ENCODE results near the gene SMIM20.
"Not testable (repeated sequence)": the region's sequence is repeated elsewhere in the genome, so short reads cannot be mapped to it uniquely, and the experiment has no call there.

The SMIM20 gene

GRCh38 chr4:25903900-25904747, 9.9 kb upstream of the SMIM20 start:
- H3K79me1 ChIP-seq (ENCODE audit: low read length): no peaks in the 10 kb centered on the region
- no peak overlapping the region for H4K91ac ChIP-seq (ENCODE audit: low read depth, low read length)
- H2BK120ac ChIP-seq (ENCODE audit: insufficient read depth, low read length, poor library complexity): no peak overlapping the region
- no peaks in the 10 kb centered on the region for H3K36me3 ChIP-seq (ENCODE audit: control insufficient read depth in 1 of 2, insufficient read depth in 2 of 2, low read length in 2 of 2)
- no peak overlapping the region for H2BK12ac ChIP-seq (ENCODE audit: low read length)
- no peak overlapping the region for H3K18ac ChIP-seq (ENCODE audit: low read length)
- no peak overlapping the region for H3K23ac ChIP-seq (ENCODE audit: low read length)
- no peaks in the 10 kb centered on the region for H3K27me3 ChIP-seq (ENCODE audit: insufficient read depth, low read length)
- H3K4me1 ChIP-seq (ENCODE audit: control insufficient read depth in 1 of 2, insufficient read depth in 2 of 2, low read length in 2 of 2): peaks cover 0 to 4% of the 10 kb centered on the region in 2 experiments
- no peak for DNase-seq
- no peak overlapping the region for H2AK5ac ChIP-seq (ENCODE audit: low read length)
- H3K4me3 ChIP-seq (ENCODE audit: low read depth, low read length): no peak overlapping the region
- no peaks in the 10 kb centered on the region for H3K79me2 ChIP-seq (ENCODE audit: control insufficient read depth, insufficient read depth, low read length, poor library complexity)
- H3K9me3 ChIP-seq (ENCODE audit: insufficient read depth, low read depth, low read length): no peaks in the 10 kb centered on the region
- H4K12ac ChIP-seq (ENCODE audit: low read depth, low read length): no peak overlapping the region
- H2AFZ ChIP-seq (ENCODE audit: insufficient read depth, low read length, poor library complexity): no peak overlapping the region
- H3K4ac ChIP-seq (ENCODE audit: low read depth, low read length): no peak overlapping the region
- H4K8ac ChIP-seq (ENCODE audit: low read depth, low read length): no peak overlapping the region
- no peak overlapping the region for H3K27ac ChIP-seq (ENCODE audit: low read depth, low read length)
- no peak overlapping the region for H3K9ac ChIP-seq (ENCODE audit: low read length)
- no peak overlapping the region for H3K4me2 ChIP-seq (ENCODE audit: low read length)
- no CpG with 5 or more reads among the region's 8 CpGs for WGBS (ENCODE audit: extremely low coverage, insufficient coverage, insufficient read length)
- no peak overlapping the region for H2BK5ac ChIP-seq (ENCODE audit: low read depth, low read length, poor library complexity)
- no peak overlapping the region for H3K14ac ChIP-seq (ENCODE audit: low read length)

DNA sequence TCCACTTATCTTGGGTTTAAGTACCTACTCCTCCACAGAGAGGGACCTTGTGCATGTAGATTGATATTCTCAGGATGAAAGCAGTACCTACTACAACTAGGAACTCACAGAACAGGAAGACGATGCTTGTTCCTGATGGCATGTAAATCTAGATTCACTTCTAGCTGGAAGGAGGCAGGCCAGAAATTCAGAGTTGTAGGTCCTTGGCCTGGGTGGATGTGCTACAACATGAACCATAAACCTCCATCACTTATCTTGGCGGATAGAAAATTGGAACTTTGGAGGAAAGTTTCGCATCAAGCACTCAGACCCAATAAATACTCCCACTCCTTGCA, 9.3 kb upstream of the SMIM20 start:
- Histone ChIP-seq H2BK120ac (ENCODE audit: insufficient read depth, low read length, poor library complexity) (no peak overlapping the region), H3K27ac (ENCODE audit: low read depth, low read length) (no peak overlapping the region), H3K14ac (ENCODE audit: low read length) (no peak overlapping the region), H4K12ac (ENCODE audit: low read depth, low read length) (no peak overlapping the region), H3K36me3 (ENCODE audit: control insufficient read depth in 1 of 2, insufficient read depth in 2 of 2, low read length in 2 of 2) (no peaks in the 10 kb centered on the region), H3K18ac (ENCODE audit: low read length) (no peak overlapping the region), H2AFZ (ENCODE audit: insufficient read depth, low read length, poor library complexity) (no peak overlapping the region), H3K79me2 (ENCODE audit: control insufficient read depth, insufficient read depth, low read length, poor library complexity) (no peaks in the 10 kb centered on the region), H2BK12ac (ENCODE audit: low read length) (no peak overlapping the region), H3K4me3 (ENCODE audit: low read depth, low read length) (no peak overlapping the region), H3K4me2 (ENCODE audit: low read length) (no peak overlapping the region), H2BK5ac (ENCODE audit: low read depth, low read length, poor library complexity) (no peak overlapping the region), H3K9ac (ENCODE audit: low read length) (no peak overlapping the region), H3K27me3 (ENCODE audit: insufficient read depth, low read length) (no peaks in the 10 kb centered on the region), H3K4ac (ENCODE audit: low read depth, low read length) (no peak overlapping the region), H3K4me1 (ENCODE audit: control insufficient read depth in 1 of 2, insufficient read depth in 2 of 2, low read length in 2 of 2) (peaks cover 0 to 4% of the 10 kb centered on the region in 2 experiments), H2AK5ac (ENCODE audit: low read length) (no peak overlapping the region), H3K79me1 (ENCODE audit: low read length) (no peaks in the 10 kb centered on the region), H4K8ac (ENCODE audit: low read depth, low read length) (no peak overlapping the region), H4K91ac (ENCODE audit: low read depth, low read length) (no peak overlapping the region), H3K23ac (ENCODE audit: low read length) (no peak overlapping the region), H3K9me3 (ENCODE audit: insufficient read depth, low read depth, low read length) (no peaks in the 10 kb centered on the region)
- DNase-seq: no peak
- WGBS (ENCODE audit: extremely low coverage, insufficient coverage, insufficient read length): no CpG with 5 or more reads among the region's 3 CpGs

DNA sequence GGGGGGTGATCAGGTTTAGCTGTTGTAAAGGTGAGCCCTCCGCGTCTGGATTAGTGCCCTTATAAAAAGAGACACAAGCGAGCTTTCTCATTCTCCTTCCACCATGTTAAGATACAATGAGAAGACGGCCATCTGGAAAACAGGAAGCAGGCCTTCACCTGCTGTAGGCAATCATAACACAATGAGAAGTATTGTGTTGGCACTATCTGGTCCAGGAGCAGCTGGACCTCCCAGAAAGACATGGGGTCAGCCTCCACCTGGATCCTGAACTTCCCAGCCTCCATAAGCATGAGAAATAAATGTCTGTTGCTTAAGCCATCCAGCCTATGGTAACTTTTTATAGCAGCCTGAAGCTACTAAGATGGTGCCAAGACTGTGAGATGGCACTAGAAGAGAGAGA, 8.6 kb upstream of the SMIM20 start:
- H3K4ac ChIP-seq (ENCODE audit: low read depth, low read length): no peak overlapping the region
- H4K12ac ChIP-seq (ENCODE audit: low read depth, low read length): no peak overlapping the region
- no peaks in the 10 kb centered on the region for H3K27me3 ChIP-seq (ENCODE audit: insufficient read depth, low read length)
- no peak overlapping the region for H2AK5ac ChIP-seq (ENCODE audit: low read length)
- peaks cover 0 to 4% of the 10 kb centered on the region in 2 experiments for H3K4me1 ChIP-seq (ENCODE audit: control insufficient read depth in 1 of 2, insufficient read depth in 2 of 2, low read length in 2 of 2)
- no peak overlapping the region for H2BK5ac ChIP-seq (ENCODE audit: low read depth, low read length, poor library complexity)
- H3K4me2 ChIP-seq (ENCODE audit: low read length): no peak overlapping the region
- no peak overlapping the region for H4K91ac ChIP-seq (ENCODE audit: low read depth, low read length)
- WGBS (ENCODE audit: extremely low coverage, insufficient coverage, insufficient read length): no CpG with 5 or more reads among the region's 4 CpGs
- DNase-seq: no peak
- no peak overlapping the region for H2AFZ ChIP-seq (ENCODE audit: insufficient read depth, low read length, poor library complexity)
- H3K79me1 ChIP-seq (ENCODE audit: low read length): no peaks in the 10 kb centered on the region
- no peak overlapping the region for H3K14ac ChIP-seq (ENCODE audit: low read length)
- no peaks in the 10 kb centered on the region for H3K36me3 ChIP-seq (ENCODE audit: control insufficient read depth in 1 of 2, insufficient read depth in 2 of 2, low read length in 2 of 2)
- no peaks in the 10 kb centered on the region for H3K79me2 ChIP-seq (ENCODE audit: control insufficient read depth, insufficient read depth, low read length, poor library complexity)
- no peak overlapping the region for H3K9ac ChIP-seq (ENCODE audit: low read length)
- no peak overlapping the region for H3K27ac ChIP-seq (ENCODE audit: low read depth, low read length)
- H3K18ac ChIP-seq (ENCODE audit: low read length): no peak overlapping the region
- H2BK120ac ChIP-seq (ENCODE audit: insufficient read depth, low read length, poor library complexity): no peak overlapping the region
- no peak overlapping the region for H3K23ac ChIP-seq (ENCODE audit: low read length)
- H2BK12ac ChIP-seq (ENCODE audit: low read length): no peak overlapping the region
- H4K8ac ChIP-seq (ENCODE audit: low read depth, low read length): no peak overlapping the region
- no peak overlapping the region for H3K4me3 ChIP-seq (ENCODE audit: low read depth, low read length)
- no peaks in the 10 kb centered on the region for H3K9me3 ChIP-seq (ENCODE audit: insufficient read depth, low read depth, low read length)

DNA sequence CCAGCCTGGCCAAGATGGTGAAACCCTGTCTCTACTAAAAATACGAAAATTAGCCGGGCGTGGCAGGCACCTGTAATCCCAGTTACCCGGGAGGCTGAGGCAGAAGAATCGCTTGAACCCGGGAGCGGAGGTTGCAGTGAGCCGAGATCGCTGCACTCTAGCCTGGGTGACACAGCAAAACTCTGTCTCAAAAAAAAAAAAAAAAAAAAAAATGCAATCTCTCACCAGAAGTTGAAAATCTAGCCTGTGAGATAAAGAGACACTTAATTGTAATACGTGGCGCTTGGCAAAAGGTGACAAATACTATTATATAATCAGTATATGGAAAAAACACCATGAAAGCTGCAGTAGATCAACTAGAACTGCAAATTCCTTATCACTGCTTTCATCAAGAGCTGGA, 7.9 kb upstream of the SMIM20 start:
- not testable (repeated sequence) for H2AFZ ChIP-seq (ENCODE audit: insufficient read depth, low read length, poor library complexity); H2BK120ac ChIP-seq (ENCODE audit: insufficient read depth, low read length, poor library complexity); H3K27ac ChIP-seq (ENCODE audit: low read depth, low read length); H3K9ac ChIP-seq (ENCODE audit: low read length); H3K79me2 ChIP-seq (ENCODE audit: control insufficient read depth, insufficient read depth, low read length, poor library complexity); H2AK5ac ChIP-seq (ENCODE audit: low read length); H3K23ac ChIP-seq (ENCODE audit: low read length); H4K8ac ChIP-seq (ENCODE audit: low read depth, low read length); H3K18ac ChIP-seq (ENCODE audit: low read length); H4K12ac ChIP-seq (ENCODE audit: low read depth, low read length); H3K4me3 ChIP-seq (ENCODE audit: low read depth, low read length); H3K4ac ChIP-seq (ENCODE audit: low read depth, low read length); H4K91ac ChIP-seq (ENCODE audit: low read depth, low read length); H3K4me2 ChIP-seq (ENCODE audit: low read length); H3K14ac ChIP-seq (ENCODE audit: low read length); H2BK12ac ChIP-seq (ENCODE audit: low read length); H3K9me3 ChIP-seq (ENCODE audit: insufficient read depth, low read depth, low read length); H3K4me1 ChIP-seq (ENCODE audit: control insufficient read depth in 1 of 2, insufficient read depth in 2 of 2, low read length in 2 of 2); H2BK5ac ChIP-seq (ENCODE audit: low read depth, low read length, poor library complexity); DNase-seq; H3K79me1 ChIP-seq (ENCODE audit: low read length); H3K36me3 ChIP-seq (ENCODE audit: control insufficient read depth in 1 of 2, insufficient read depth in 2 of 2, low read length in 2 of 2); H3K27me3 ChIP-seq (ENCODE audit: insufficient read depth, low read length)
- WGBS (ENCODE audit: extremely low coverage, insufficient coverage, insufficient read length): no CpG with 5 or more reads among the region's 11 CpGs
